ENCODE measurements around the gene LCE5A.
"Not testable (repeated sequence)": the region's sequence is repeated elsewhere in the genome, so short reads cannot be mapped to it uniquely, and the experiment has no call there.

Gene LCE5A

GRCh38 chr1:152517237-152517811 lies 6.7 kb downstream of the LCE5A start:
- no peak for DNase-seq

- DNase-seq = no peak
These were observed 9.2 kb downstream of the LCE5A start for GRCh38 chr1:152519851-152520250.

DNA sequence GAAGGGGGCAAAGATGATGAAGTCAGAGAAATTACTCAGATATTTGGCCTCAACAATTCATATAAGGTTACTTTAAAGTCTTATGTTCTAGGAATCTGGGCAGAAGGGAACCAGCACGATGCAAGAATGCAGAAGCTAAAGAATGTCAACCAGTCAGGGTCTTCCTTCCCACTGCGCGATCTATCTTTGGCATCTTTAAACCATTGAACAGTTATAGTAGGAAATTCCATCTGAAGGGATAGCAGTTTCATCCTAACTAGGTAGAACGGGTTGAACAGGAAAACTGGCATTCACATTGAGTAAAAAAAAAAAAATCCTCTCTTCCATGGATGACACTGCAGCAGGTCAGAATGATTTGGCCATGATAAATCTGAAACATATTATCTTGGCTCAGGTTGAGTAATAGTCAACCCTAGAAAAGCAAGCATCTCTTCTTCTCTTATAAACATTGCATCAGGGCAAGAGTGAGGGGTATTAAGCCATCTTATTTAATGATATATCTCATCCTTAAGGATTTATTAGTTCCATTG lies 10.0 kb downstream of the LCE5A start:
- no peak for DNase-seq

DNA sequence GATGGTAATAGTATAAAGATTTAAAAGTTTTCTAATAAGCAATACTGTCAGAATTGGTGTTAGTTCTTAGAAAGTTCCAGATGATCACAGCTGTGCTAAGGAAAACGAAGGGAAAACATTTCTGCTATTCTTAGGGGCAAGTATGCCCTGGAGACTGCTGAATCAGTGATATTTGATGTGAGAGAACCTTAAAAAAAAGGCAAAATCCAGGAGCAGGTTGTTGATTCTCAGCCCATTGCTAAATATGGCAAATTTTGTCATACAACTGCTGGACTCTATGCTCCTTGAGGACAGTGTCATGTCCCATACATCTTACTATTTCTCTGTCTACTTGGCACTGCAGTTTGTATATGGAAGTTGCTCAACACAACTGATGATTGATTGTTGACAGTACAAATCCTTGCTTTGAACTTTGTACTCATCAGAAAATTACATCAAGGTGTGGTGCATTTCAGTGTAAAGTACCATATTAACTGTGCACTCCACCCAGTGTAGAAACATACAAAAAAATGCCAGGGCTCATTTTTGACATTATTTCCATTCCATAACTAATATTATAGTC lies 14.6 kb downstream of the LCE5A start:
- no peak for DNase-seq

- no peak for DNase-seq
These were observed 22.8 kb downstream of the LCE5A start for GRCh38 chr1:152533327-152533938.

GRCh38 chr1:152535774-152536173 lies 25.2 kb downstream of the LCE5A start:
- DNase-seq = no peak

DNA sequence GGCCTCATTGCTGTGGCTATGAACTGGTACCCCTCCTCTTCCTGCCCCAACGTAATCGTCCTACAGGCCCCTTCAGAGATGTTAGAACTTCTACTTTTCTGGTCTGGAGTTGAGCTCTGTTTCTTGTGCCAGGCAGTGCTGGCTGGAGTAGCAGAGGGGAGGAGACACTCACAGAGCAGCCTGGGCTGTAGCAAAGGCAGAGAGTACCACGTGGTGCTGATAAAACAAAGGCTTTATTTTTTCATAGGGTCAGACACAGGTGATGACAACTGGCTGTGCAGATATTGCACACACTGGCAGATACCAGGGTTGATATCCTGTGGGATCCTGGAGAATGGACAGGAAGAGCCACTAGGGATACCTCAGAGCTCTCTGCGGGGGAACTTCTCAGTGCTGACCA lies 26.9 kb downstream of the LCE5A start:
- DNase-seq = no peak

DNA sequence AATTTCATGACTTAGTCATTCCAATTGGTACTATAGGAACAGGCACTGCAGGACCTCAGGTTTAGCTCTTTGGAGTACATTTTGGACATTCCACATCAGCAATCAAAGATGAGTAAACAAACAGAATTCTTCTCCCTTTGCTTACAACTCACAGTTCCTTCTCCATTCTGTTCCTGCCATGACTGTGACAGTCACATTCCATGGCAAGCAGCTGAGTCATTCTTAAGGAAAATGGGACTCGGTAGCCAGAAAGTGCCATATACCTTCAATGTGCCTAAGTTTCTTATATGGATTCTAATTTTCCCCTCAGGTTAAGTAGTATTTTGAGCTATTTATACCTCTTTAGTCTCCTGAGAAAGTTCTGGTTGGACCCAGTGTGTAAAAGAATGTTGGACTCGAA lies 29.3 kb downstream of the LCE5A start:
- no peak for DNase-seq

DNA sequence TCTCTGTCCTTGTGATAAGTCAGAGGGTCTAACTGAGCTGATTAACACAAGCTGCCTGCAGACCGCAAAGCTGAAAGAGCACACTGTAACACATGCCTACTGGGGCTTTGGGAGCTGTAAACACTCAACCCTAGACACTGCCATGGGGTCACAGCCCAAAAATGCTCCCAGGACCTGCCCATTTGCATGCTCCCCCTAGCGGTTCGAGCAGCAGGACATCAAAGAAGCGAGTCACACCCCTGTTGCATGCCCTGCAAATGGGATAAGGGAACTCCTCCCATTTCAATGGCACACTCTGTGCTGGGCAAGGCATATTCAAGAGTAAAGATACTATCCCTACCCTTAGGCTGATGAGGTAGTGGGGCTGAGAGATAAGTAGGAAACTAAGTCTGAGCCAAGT lies 33.2 kb downstream of the LCE5A start:
- no peak for DNase-seq

DNA sequence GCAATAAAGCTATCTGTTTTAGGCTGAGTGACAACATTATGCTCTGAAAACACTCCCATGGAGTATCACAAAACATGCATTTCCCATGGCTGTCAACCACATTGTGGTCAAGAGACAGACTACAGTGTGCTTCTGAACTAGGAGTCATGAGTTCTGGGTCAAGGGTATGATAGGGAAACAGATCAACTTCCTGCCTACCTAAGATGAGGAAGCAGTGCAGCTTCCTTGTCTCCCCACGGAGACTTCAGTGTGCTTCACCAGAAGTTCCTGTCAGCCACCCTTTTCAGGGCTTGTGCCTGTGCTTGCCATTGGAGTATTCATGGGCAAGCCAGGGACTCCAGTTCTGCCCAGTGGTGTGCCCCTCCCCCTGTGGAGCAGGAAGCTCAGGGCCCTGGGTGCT lies 36.1 kb downstream of the LCE5A start:
- DNase-seq = no peak

GRCh38 chr1:152548358-152548757 lies 37.8 kb downstream of the LCE5A start:
- DNase-seq = not testable (repeated sequence)

All from NCI-H510A (cell line).